PC-3 (cell line): ENCODE results near the gene GBF1.

Source experiments
- CTCF ChIP-seq: fragments of 300-600 bp; sonication (generic); conservative IDR thresholded peaks from 2 replicates; pipeline ENCODE4 v1.5.1; 2017; ENCODE audit warnings: antibody characterized with exemption, low read depth, mild to moderate bottlenecking, low read length
- EZH2 ChIP-seq: fragments of 300-600 bp; sonication (generic); IDR thresholded peaks from one replicate; pipeline ENCODE4 v1.6.1; 2017; ENCODE audit warnings: antibody characterized with exemption, mild to moderate bottlenecking, low read length; ENCODE audit not compliant: unreplicated experiment
- EZH2phosphoT487 ChIP-seq: fragments of 300-600 bp; sonication (generic); IDR thresholded peaks from 2 replicates; pipeline ENCODE4 v1.6.1; 2018; ENCODE audit warnings: mild to moderate bottlenecking, antibody characterized with exemption, low read length, borderline replicate concordance

GRCh38 chr10:102233997-102234396, 11.3 kb upstream of the GBF1 start:
- no peak for TF ChIP-seq EZH2phosphoT487
- no peak for TF ChIP-seq CTCF
- no peak for TF ChIP-seq EZH2
